ENCODE measurements around the gene ZNF701. TPM values are rescaled to one million over a fixed set of nuclear protein-coding genes. Genes with fewer than 3 reads are reported as not detected.

ZNF701 gene
- 23.2 TPM for total RNA-seq

GRCh38 chr19:52570000-52570861 is at the start of gene ZNF701:
Gene ZNF701, plus strand, starts transcription at chr19:52570287. Its CDS starts 3,861 bp downstream, at chr19:52574148.

GRCh38 chr19:52527134-52527955 is 42.7 kb upstream of the ZNF701 start, which contains the start of gene ZNF808:
Gene ZNF808, plus strand, starts transcription at chr19:52527668. Its CDS starts 15,617 bp downstream, at chr19:52543285.

Small RNAs within 50 kb of the gene (small RNA-seq; reads per million reads assigned to genes)
- not detected for gene RPL39P34 (ENCODE audit: low replicate concordance)

Other genes starting within 250 kb of the ZNF701 start
- 6.6 TPM for gene ZNF610, start 234.0 kb upstream of the ZNF701 start, total RNA-seq
- gene ZNF880, start 200.4 kb upstream of the ZNF701 start, total RNA-seq, result 26.6 TPM
- gene ZNF528, start 172.4 kb upstream of the ZNF701 start, total RNA-seq, result 38.7 TPM
- gene ZNF534, start 141.1 kb upstream of the ZNF701 start, total RNA-seq, result 0.47 TPM
- 6.3 TPM for gene ZNF578, start 116.7 kb upstream of the ZNF701 start, total RNA-seq
- gene ZNF808, start 42.6 kb upstream of the ZNF701 start, total RNA-seq, result 29.7 TPM
- gene ZNF83, start 68.1 kb downstream of the ZNF701 start, total RNA-seq, result 86.5 TPM
- 29.8 TPM for gene ZNF611, start 164.8 kb downstream of the ZNF701 start, total RNA-seq
- gene ZNF600, start 216.5 kb downstream of the ZNF701 start, total RNA-seq, result 3.6 TPM

Data from metanephros (tissue), 2 donors.